HCT116 (cell line): Measurements from ENCODE around the gene RNF11.

Source experiments
- EGR1 ChIP-seq: IDR thresholded peaks from 2 replicates; pipeline ENCODE4 v1.6.1; 2012; ENCODE audit warnings: low read depth
- EZH2 ChIP-seq: fragments of 200-600 bp; sonication (generic); IDR thresholded peaks from 2 replicates; pipeline ENCODE4 v1.6.1; 2017; ENCODE audit warnings: antibody characterized with exemption, mixed run types
- POLR2A ChIP-seq: IDR thresholded peaks from 2 replicates; pipeline ENCODE4 v1.7.0; 2011; ENCODE audit warnings: borderline replicate concordance; ENCODE audit not compliant: insufficient read depth, insufficient read length; ENCODE audit errors: extremely low read depth
- YY1 ChIP-seq: IDR thresholded peaks from 2 replicates; pipeline ENCODE4 v1.6.1; 2011; ENCODE audit warnings: low read length, low read depth, moderate library complexity, mild to moderate bottlenecking; ENCODE audit not compliant: insufficient replicate concordance; ENCODE audit errors: extremely low read depth
- TF ChIP-seq, protein P1 (sequence below), 3 experiments: fragments of 200-600 bp in 1 of 3; sonication (generic) in 1 of 3; IDR thresholded peaks in 2 of 3; conservative IDR thresholded peaks in 1 of 3; 2 replicates each; pipeline ENCODE4 v1.5.1; 2012 to 2017; ENCODE audit warnings: low read depth in 2 of 3, low read length in 2 of 3, antibody characterized with exemption in 1 of 3, borderline replicate concordance in 1 of 3, control low read depth in 1 of 3, mild to moderate bottlenecking in 1 of 3, mixed read lengths in 1 of 3, mixed run types in 1 of 3, moderate library complexity in 1 of 3; ENCODE audit not compliant: insufficient read depth in 1 of 3

DNA sequence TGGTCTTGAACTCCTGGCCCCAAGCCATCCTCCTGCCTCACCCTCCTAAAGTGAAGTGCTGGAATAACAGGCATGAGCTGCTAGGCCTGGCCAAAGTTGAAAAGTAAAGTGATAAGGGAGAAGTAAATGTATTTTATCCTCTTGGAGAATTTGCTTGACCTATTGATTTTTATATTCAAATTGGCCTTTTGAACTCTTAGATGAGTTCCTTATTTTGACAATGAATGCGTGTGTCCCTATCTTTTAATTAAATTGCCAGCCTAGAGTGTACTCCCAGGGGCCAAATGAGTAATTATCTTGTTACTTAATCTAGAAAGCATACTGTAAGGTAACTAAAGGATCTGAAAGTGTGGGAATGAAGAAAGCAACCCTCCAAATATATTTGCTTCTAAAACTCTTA, 11.4 kb downstream of the RNF11 start:
- TF ChIP-seq, protein P1, sequence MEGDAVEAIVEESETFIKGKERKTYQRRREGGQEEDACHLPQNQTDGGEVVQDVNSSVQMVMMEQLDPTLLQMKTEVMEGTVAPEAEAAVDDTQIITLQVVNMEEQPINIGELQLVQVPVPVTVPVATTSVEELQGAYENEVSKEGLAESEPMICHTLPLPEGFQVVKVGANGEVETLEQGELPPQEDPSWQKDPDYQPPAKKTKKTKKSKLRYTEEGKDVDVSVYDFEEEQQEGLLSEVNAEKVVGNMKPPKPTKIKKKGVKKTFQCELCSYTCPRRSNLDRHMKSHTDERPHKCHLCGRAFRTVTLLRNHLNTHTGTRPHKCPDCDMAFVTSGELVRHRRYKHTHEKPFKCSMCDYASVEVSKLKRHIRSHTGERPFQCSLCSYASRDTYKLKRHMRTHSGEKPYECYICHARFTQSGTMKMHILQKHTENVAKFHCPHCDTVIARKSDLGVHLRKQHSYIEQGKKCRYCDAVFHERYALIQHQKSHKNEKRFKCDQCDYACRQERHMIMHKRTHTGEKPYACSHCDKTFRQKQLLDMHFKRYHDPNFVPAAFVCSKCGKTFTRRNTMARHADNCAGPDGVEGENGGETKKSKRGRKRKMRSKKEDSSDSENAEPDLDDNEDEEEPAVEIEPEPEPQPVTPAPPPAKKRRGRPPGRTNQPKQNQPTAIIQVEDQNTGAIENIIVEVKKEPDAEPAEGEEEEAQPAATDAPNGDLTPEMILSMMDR (IDR thresholded peaks at IDR 0.05 in 2 of 3, conservative IDR thresholded peaks at IDR 0.05 in 1 of 3; ENCODE audit: borderline replicate concordance in 1 of 3, insufficient read depth in 1 of 3, low read depth in 2 of 3, low read length in 2 of 3), result no peak
- no peak for TF ChIP-seq YY1
- no peak for TF ChIP-seq POLR2A
- TF ChIP-seq EZH2, result no peak
- TF ChIP-seq EGR1, result no peak
